LHCN-M2 (cell line): Measurements from ENCODE around the gene PRKAB1. TPM values are rescaled to one million over a fixed set of nuclear protein-coding genes. Genes with fewer than 3 reads are reported as not detected.
"Not testable (repeated sequence)": the region's sequence is repeated elsewhere in the genome, so short reads cannot be mapped to it uniquely, and the experiment has no call there.

ENCODE experiments used
- DNase-seq: peaks from one replicate; pipeline ENCODE4 v3.0.0-alpha.2; 2012; ENCODE audit warnings: low read depth
- polyA plus RNA-seq: library from polyadenylated mRNA; unstranded; fragments of >200 nt; gene quantifications from one replicate; pipeline ENCODE4 v1.2.1, GENCODE V29; 2012; ENCODE audit warnings: missing spikeins
- total RNA-seq: library from RNA; depleted of rRNA; stranded (reverse); fragments of >200 nt; gene quantifications from 2 replicates; pipeline ENCODE4 v1.2.3, GENCODE V29; 2014; rRNA removed

Gene PRKAB1
- 15.6 and 19.1 TPM in 2 replicates for total RNA-seq
- polyA plus RNA-seq = 13.2 TPM

DNA sequence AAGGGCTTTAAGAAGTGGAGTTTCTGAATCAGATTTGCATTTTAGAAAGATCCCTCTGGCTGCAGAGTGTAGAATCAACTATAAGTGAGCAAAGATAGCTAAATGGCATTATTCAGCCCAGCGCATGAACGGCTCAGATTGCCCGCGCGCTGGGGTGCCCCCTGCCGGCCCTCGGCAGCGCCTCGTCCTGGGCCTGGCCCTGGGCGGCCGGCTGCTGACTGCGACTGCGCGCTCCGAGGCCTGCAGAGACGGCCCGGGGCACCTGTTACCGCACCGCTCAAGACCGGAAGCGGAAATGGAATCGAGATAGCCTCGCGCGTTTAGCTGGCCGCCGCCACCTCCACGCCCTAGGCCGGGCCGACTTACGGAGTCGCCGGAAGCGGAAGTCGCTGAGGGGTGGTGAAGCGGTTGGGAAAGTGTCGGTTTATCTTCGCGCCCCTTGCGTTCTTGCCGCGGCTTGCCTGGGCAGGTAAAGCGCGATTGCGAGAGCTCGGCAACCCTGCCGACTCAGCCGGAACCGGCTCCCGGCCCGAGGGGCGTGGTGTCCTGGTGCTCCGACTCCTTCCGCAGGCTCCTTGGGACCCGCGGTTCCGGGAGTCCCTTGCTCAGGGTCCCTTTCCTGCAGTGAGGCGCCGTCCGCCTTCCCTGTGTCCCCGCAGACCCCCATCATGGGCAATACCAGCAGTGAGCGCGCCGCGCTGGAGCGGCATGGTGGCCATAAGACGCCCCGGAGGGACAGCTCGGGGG lies at the start of gene PRKAB1:
Gene PRKAB1, plus strand, starts transcription at position 557 of the 747 bp plus-strand sequence. Its CDS starts 112 bp downstream, at position 669.
- DNase-seq = peak; percentile 95

GRCh38 chr12:119618328-119618896 lies 49.5 kb upstream of the PRKAB1 start:
- DNase-seq = not testable (repeated sequence)

DNA sequence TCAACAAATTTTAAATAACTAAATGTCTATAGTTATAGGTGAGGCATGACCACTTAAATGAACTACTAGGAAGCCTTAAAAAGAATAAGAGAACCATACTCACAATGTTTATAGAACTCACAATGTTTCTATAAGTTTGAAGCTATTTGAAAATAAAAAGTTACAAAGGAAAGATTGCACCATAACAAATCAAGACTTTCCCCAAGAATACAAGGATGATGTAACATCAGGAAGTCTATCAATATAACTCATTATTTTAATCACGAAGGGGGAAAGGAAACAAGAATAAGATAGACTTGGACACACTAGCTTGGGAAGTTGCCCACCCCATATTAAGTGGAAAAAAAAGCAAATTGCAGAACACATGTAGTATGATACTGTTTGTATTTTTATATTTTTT lies 47.4 kb upstream of the PRKAB1 start:
- DNase-seq = no peak

- peak; percentile 57 for DNase-seq
Measured at GRCh38 chr12:119621878-119622277, 46.1 kb upstream of the PRKAB1 start.

GRCh38 chr12:119624966-119625365 lies 43.0 kb upstream of the PRKAB1 start:
- DNase-seq = peak; percentile 65

GRCh38 chr12:119627019-119627643 lies 40.8 kb upstream of the PRKAB1 start:
- peak; percentile 58 for DNase-seq

- no peak for DNase-seq
Measured at GRCh38 chr12:119627686-119628085, 40.2 kb upstream of the PRKAB1 start.

GRCh38 chr12:119630223-119630780 lies 37.6 kb upstream of the PRKAB1 start:
- no peak for DNase-seq

GRCh38 chr12:119630962-119631550 lies 36.9 kb upstream of the PRKAB1 start:
- no peak for DNase-seq

- DNase-seq = peak; percentile 66
Measured at GRCh38 chr12:119631930-119632678, 35.8 kb upstream of the PRKAB1 start.

- DNase-seq = no peak
Measured at GRCh38 chr12:119634743-119635142, 33.2 kb upstream of the PRKAB1 start.

DNA sequence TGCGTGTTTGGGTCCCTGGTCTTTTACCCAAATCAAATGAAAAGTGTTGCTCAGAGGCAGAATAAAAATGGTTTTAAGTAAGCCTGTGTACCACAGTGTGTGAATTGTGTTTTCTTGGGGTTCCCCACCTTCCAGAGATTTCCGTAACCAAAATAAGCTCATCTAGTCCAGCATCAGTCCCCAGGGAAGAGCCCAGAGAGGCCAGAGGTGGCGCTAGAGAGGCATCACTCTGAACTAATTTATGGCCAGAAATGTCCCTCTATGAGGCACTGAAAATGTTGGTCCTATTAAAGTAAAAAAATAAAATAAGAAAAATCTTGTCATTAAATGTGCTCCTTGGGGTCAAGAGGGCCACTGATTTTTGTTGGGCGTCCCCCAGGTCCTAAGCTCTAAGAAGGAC lies 24.9 kb upstream of the PRKAB1 start:
- no peak for DNase-seq

- DNase-seq = peak; percentile 62
Measured at GRCh38 chr12:119644930-119645329, 23.0 kb upstream of the PRKAB1 start.

- no peak for DNase-seq
Measured at GRCh38 chr12:119645535-119646059, 22.3 kb upstream of the PRKAB1 start.

DNA sequence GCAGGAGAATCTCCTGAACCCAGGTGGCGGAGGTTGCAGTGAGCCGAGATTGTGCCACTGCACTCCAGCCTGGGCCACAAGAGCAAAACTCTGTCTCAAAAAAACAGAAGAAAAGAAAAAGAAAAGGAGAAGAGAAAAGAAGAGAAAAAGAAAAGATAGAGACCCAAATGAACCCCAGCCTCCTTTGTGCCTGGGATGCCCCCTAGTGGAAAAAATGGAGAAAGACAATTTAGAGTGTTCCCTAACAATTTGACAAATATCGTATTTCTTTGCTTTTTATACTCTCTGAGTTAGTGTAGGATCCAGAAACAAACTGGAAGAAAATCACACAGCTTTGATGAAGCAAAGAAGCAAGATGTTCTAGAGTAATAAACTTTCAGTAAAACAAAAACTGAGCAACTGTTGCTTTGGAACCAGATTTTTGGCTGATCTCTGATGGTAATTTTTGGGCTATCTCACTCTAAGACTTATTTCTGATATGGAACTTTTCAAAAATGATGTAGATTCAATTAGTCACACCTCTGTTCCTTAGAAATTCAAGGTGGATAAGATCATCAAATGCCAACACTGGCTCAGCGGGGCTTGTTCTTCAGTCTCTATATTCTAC lies 18.6 kb upstream of the PRKAB1 start:
- peak; percentile 32 for DNase-seq

GRCh38 chr12:119652665-119653064 lies 15.3 kb upstream of the PRKAB1 start:
- no peak for DNase-seq

DNA sequence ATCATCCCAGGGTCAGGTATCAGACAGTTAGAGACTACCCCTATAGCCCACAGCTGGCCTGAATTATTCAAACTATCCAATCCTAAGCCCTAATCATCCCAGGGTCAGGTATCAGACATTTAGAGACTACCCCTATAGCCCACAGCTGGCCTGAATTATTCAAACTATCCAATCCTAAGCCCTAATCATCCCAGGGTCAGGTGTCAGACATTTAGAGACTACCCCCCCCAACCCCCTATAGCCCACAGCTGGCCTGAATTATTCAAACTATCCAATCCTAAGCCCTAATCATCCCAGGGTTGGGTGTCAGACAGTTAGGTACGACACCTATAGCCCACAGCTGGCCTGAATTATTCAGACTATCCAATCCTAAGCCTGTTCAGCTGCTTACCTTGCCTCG lies 10.9 kb upstream of the PRKAB1 start:
- not testable (repeated sequence) for DNase-seq

GRCh38 chr12:119658166-119658565 lies 9.8 kb upstream of the PRKAB1 start:
- DNase-seq = not testable (repeated sequence)

DNA sequence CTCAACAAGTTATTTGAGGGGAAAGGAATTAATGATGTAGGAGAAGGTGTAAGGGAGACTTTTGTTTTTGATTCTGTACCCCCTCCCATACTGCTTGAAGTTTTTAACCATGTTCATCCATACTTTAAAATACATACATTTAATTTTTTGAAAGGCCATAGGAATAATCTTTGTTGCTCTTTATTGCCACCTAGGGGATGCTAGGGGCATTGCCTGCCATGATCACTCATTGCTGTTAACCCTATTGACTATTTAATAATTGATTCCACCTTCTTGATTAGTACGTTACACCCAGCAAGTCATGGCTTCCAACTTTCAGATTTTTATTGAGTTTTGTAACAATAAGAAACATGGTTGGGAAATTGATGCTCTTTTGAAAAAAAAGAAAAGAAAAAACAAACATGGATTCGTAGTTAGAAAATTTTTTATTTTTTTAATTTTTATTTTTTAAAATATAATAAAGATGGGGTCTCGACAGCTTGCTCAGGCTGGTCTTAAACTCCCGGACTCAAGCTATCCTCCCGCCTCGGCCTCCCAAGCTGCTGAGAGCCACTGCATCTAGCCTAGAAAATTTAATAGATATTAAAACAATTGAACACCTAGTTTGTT lies 8.5 kb upstream of the PRKAB1 start:
- DNase-seq = no peak

DNA sequence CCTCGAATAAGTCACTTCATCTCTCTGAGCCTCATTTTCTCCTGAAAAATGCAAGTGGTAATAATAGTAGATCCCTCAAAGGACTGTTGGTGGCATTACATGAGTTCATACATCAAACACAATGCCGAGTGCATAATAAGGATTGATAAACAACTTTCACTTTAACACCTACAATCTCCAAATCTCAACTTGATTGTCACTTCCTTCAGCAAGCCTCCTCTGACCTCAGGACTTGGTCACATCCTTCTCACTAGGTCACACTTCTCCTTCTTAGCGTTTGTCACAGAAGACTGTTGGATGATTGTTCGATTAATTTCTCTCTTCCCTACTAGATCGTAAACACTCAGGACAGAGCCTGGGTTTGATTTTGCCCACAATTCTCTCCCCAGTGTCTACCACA lies 7.9 kb upstream of the PRKAB1 start:
- no peak for DNase-seq
